Spleen (tissue), 11 donors: ENCODE data around the gene EIF3L. TPM values are rescaled to one million over a fixed set of nuclear protein-coding genes. Genes with fewer than 3 reads are reported as not detected.

Source experiments
- DNase-seq: peaks from one replicate; pipeline ENCODE4 v3.0.0-alpha.2; 2020
- H3K27ac ChIP-seq, 8 donors: fragments of 200-600 bp; sonication (generic) in 7 of 8; 1 replicate in 4 of 8; 2 replicates in 4 of 8; pipeline versions ENCODE4 v1.5.0 to v1.8.0; 2016 to 2021; ENCODE audit warnings: inconsistent platforms in 4 of 8, mild to moderate bottlenecking in 4 of 8, moderate library complexity in 1 of 8
- H3K27me3 ChIP-seq, 7 donors: fragments of 200-600 bp; sonication (generic) in 6 of 7; replicated peaks in 1 of 7; 1 replicate in 4 of 7; 2 replicates in 3 of 7; pipeline versions ENCODE4 v1.5.0 to v1.8.0; 2016 to 2021; ENCODE audit warnings: inconsistent platforms in 3 of 7, mild to moderate bottlenecking in 1 of 7
- H3K36me3 ChIP-seq, 6 donors: fragments of 200-600 bp; sonication (generic) in 5 of 6; 1 replicate in 4 of 6; 2 replicates in 2 of 6; pipeline versions ENCODE4 v1.5.0 to v1.8.0; 2016 to 2021; ENCODE audit warnings: inconsistent platforms in 2 of 6
- H3K4me1 ChIP-seq, 6 donors: fragments of 200-600 bp; sonication (generic) in 5 of 6; 1 replicate in 3 of 6; 2 replicates in 3 of 6; pipeline versions ENCODE4 v1.5.0 to v1.8.0; 2016 to 2021; ENCODE audit warnings: inconsistent platforms in 3 of 6
- H3K4me3 ChIP-seq, 8 donors: fragments of 200-600 bp; sonication (generic) in 7 of 8; 1 replicate in 4 of 8; 2 replicates in 4 of 8; pipeline versions ENCODE4 v1.5.0 to v1.8.0; 2016 to 2021; ENCODE audit warnings: inconsistent platforms in 4 of 8, mild to moderate bottlenecking in 4 of 8, moderate library complexity in 2 of 8
- H3K9me3 ChIP-seq, 8 donors: fragments of 200-600 bp; sonication (generic) in 7 of 8; 1 replicate in 4 of 8; 2 replicates in 4 of 8; pipeline versions ENCODE4 v1.5.0 to v1.8.0; 2016 to 2021; ENCODE audit warnings: inconsistent platforms in 4 of 8
- POLR2A ChIP-seq, 3 donors: fragments of 450-650 bp; IDR thresholded peaks; one replicate each; pipeline ENCODE4 v1.5.1; 2017; ENCODE audit warnings: antibody characterized with exemption in 3 of 3, mild to moderate bottlenecking in 1 of 3
- POLR2AphosphoS5 ChIP-seq, 3 donors: sonication (generic); formaldehyde crosslinking; IDR thresholded peaks; one replicate each; pipeline ENCODE4 v1.5.1; 2017; ENCODE audit warnings: antibody characterized with exemption in 3 of 3
- WGBS, 5 donors: extraction: QIAGEN DNeasy Blood & Tissue Kit in 3 of 5; methylation state at CpG; one replicate each; pipeline versions ENCODE4 v1.1.5 to v1.1.7; 2013 to 2018; 5-methylcytosine and 5-hydroxymethylcytosine counted together
- intact Hi-C: fragments of 100-400 bp; cut with DNase I; formaldehyde crosslinking; loops from one replicate; pipeline ENCODE4 v1.15.0; 2023; ENCODE audit warnings: low total_unique reads
- polyA plus RNA-seq, 3 donors: library from polyadenylated mRNA; stranded (reverse); fragments of 200-250 nt; gene quantifications; one replicate each; pipeline ENCODE4 v1.2.1, GENCODE V29; 2013
- total RNA-seq, 7 donors: library from RNA; depleted of rRNA in 3 of 7; stranded (reverse); fragments of >200 nt in 3 of 7; fragmentation: NEBNext Ultra II Directional in 4 of 7; extraction: Animal tissue kit (Norgen Biotek cat#: 25700) in 4 of 7; gene quantifications; one replicate each; pipeline versions ENCODE4 v1.1.0 to v1.2.1, GENCODE V29; 2016 to 2021
- TF ChIP-seq, protein P1 (sequence below), 11 experiments: fragments of 200-600 bp in 7 of 11; fragments of 450-650 bp in 4 of 11; sonication (generic) in 4 of 11; IDR thresholded peaks in 8 of 11; conservative IDR thresholded peaks in 3 of 11; 1 replicate in 7 of 11; 2 replicates in 4 of 11; pipeline versions ENCODE4 v1.4.0 to v1.8.0; 2016 to 2021; ENCODE audit warnings: antibody characterized with exemption in 11 of 11, inconsistent platforms in 4 of 11, mild to moderate bottlenecking in 1 of 11
- donor health status: healthy with polysubstance abuse.
- donor health status: DM: no; HTN: no; CAD: no; lungs with moderate emphysema.
- donor health status: DM: no; HTN: no; CAD: no.
- donor health status: Bipolar disorder and iron deficiency.
- donor health status: healthy.
- donor health status: DM: no; HTN: no; CAD: no.
- donor health status: DM: yes; HTN: yes; CAD: no.

The EIF3L gene
- total and polyA plus RNA-seq, 10 donors = 254 to 407 (median 334) TPM

DNA sequence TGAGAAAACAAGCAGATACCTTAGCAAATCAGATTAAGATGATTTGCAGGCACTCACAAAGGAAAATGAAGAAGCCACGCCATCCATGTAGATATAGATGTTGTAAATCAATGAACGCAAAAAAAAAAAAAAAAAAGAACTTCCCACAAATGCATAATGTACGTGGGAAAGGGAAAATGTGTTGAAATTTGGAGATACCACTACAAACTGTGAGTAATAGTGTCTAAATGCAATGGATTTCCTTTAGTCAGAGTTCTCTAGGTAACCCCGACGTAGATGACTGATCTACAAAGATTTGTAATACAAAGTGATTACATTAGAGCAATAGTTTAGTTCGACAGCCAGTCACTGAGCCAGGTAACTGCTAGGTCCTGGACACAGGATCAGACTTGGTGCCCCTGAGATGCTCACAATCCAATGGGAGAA is 4.3 kb upstream of the EIF3L start:
- Histone ChIP-seq H3K36me3 (peaks cover 0 to 4% (median under 1%) of the 10 kb centered on the region in 6 donors), H3K27ac (peak overlapping the region; percentile 78 to 96 (median 92)), H3K27me3 (no peaks in the 10 kb centered on the region), H3K4me3 (peak overlapping the region; percentile 26 to 100 (median 84)), H3K9me3 (no peaks in the 10 kb centered on the region), H3K4me1 (peaks cover 15 to 49% (median 33%) of the 10 kb centered on the region in 6 donors)
- intact Hi-C loops = no loop called here
- no peak for DNase-seq
- 76 to 91% (median 83%) methylated on average over 6 of the region's 6 CpGs for WGBS, 5 donors
- TF ChIP-seq POLR2AphosphoS5 (IDR thresholded peaks at IDR 0.05) = no peak

- TF ChIP-seq, protein P1, sequence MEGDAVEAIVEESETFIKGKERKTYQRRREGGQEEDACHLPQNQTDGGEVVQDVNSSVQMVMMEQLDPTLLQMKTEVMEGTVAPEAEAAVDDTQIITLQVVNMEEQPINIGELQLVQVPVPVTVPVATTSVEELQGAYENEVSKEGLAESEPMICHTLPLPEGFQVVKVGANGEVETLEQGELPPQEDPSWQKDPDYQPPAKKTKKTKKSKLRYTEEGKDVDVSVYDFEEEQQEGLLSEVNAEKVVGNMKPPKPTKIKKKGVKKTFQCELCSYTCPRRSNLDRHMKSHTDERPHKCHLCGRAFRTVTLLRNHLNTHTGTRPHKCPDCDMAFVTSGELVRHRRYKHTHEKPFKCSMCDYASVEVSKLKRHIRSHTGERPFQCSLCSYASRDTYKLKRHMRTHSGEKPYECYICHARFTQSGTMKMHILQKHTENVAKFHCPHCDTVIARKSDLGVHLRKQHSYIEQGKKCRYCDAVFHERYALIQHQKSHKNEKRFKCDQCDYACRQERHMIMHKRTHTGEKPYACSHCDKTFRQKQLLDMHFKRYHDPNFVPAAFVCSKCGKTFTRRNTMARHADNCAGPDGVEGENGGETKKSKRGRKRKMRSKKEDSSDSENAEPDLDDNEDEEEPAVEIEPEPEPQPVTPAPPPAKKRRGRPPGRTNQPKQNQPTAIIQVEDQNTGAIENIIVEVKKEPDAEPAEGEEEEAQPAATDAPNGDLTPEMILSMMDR (IDR thresholded peaks at IDR 0.05 in 8 of 11, conservative IDR thresholded peaks at IDR 0.05 in 3 of 11) = no peak
- TF ChIP-seq POLR2AphosphoS5 (IDR thresholded peaks at IDR 0.05) = no peak
- no peak for TF ChIP-seq POLR2A (IDR thresholded peaks at IDR 0.05)
- Histone ChIP-seq H3K27me3 (no peaks in the 10 kb centered on the region), H3K4me3 (no peak overlapping the region), H3K9me3 (no peaks in the 10 kb centered on the region), H3K36me3 (peaks cover 0 to 10% (median 5%) of the 10 kb centered on the region in 6 donors), H3K27ac (no peak overlapping the region), H3K4me1 (peaks cover 27 to 64% (median 48%) of the 10 kb centered on the region in 6 donors)
- WGBS, 5 donors = 94 to 98% (median 95%) methylated on average over 2 of the region's 2 CpGs
- intact Hi-C loops = no loop called here
- no peak for DNase-seq
Measured at GRCh38 chr22:37846433-37846832, 2.8 kb upstream of the EIF3L start.

DNA sequence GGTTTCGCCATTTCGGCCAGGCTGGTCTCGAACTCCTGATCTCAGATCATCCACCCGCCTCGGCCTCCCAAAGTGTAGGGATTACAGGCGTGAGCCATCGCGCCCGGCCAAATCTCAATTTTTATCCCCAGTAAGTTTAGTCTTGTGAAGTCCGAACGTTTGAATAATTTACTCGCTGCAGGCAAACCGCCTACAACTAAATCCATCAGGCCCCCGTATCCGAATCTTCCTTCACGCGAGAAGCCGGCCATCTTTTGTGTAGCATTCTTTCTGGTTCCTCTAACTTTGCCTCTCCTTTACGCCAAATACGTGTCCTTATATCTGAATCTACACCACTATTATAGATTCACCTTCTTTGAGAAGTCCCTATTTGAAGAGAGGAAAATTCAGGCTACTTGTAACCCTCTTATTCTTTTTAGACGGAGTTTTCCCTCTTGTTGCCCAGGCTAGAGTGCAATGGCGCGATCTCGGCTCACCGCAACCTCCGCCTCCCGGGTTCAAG is 581 bp upstream of the EIF3L start:
- H3K36me3 ChIP-seq = peaks cover 0 to 32% (median 25%) of the 10 kb centered on the region in 6 donors
- H3K4me1 ChIP-seq = peaks cover 13 to 66% (median 44%) of the 10 kb centered on the region in 6 donors
- DNase-seq = no peak
- H3K27me3 ChIP-seq = no peaks in the 10 kb centered on the region
- TF ChIP-seq POLR2AphosphoS5 (IDR thresholded peaks at IDR 0.05) = no peak
- no peak for TF ChIP-seq POLR2A (IDR thresholded peaks at IDR 0.05)
- TF ChIP-seq, protein P1 (IDR thresholded peaks at IDR 0.05 in 8 of 11, conservative IDR thresholded peaks at IDR 0.05 in 3 of 11) = no peak
- intact Hi-C loops = no loop called here
- WGBS, 5 donors = 16 to 42% (median 34%) methylated on average over 27 of the region's 27 CpGs
- H3K4me3 ChIP-seq = peak overlapping the region; percentile 56 to 97 (median 82)
- no peaks in the 10 kb centered on the region for H3K9me3 ChIP-seq
- peak overlapping the region; percentile 72 to 97 (median 94) for H3K27ac ChIP-seq

- 84 to 92% (median 89%) methylated on average over 4 of the region's 4 CpGs for WGBS, 5 donors
- DNase-seq = no peak
- TF ChIP-seq, protein P1 (IDR thresholded peaks at IDR 0.05 in 8 of 11, conservative IDR thresholded peaks at IDR 0.05 in 3 of 11) = no peak
- TF ChIP-seq POLR2AphosphoS5 (IDR thresholded peaks at IDR 0.05) (no peak), POLR2A (IDR thresholded peaks at IDR 0.05) (no peak)
- no peaks in the 10 kb centered on the region for H3K9me3 ChIP-seq
- peaks cover 13 to 75% (median 45%) of the 10 kb centered on the region in 6 donors for H3K4me1 ChIP-seq
- intact Hi-C loops = no loop called here
- peaks cover 0 to 54% (median 45%) of the 10 kb centered on the region in 6 donors for H3K36me3 ChIP-seq
- H3K27me3 ChIP-seq = no peaks in the 10 kb centered on the region
- H3K4me3 ChIP-seq = peak overlapping the region in 1 of 8 donors; percentile 89
- no peak overlapping the region for H3K27ac ChIP-seq
Measured at GRCh38 chr22:37850801-37851200, 1.6 kb downstream of the EIF3L start.
